ENCODE data around the gene MAX. TPM values are rescaled to one million over a fixed set of nuclear protein-coding genes. Genes with fewer than 3 reads are reported as not detected.
"Not testable (repeated sequence)": the region's sequence is repeated elsewhere in the genome, so short reads cannot be mapped to it uniquely, and the experiment has no call there.

Gene MAX
- total and polyA plus RNA-seq, 8 donors: 59.9 to 96.5 (median 63.4) TPM

DNA sequence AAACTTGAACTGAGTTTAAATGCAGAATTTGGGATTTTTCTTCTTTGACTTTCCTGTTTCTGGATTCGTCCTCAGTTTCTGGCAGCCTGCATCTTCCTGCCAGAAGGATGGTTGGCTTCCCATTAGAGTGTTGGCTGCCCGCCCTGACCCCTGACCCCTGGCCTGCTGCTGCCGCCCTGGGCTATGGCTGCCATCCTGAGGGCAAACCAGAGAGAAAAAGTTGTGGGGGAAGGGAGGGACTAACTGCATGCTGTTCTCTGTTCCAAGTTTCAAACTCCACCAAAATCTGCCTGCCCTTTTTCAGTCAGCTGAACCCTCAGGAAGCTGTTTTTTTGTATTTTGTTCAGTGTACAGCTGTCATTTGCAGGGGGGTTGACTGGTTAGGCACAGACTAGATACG, 67.3 kb downstream of the MAX start:
- peak; percentile 52 for ATAC-seq
- intact Hi-C loops (cut with DNase I): no loop called here
- Histone ChIP-seq H3K4me1 (no peaks in the 10 kb centered on the region), H3K4me3 (no peak overlapping the region), H3K27me3 (no peaks in the 10 kb centered on the region), H3K9me3 (no peaks in the 10 kb centered on the region), H3K36me3 (peaks cover 0 to 29% of the 10 kb centered on the region in 2 donors), H3K27ac (peak overlapping the region in 1 of 2 donors; percentile 44)
- TF ChIP-seq CTCF (IDR thresholded peaks at IDR 0.05): no peak
- DNase-seq: peak in 3 of 4 donors; percentile 33 to 46 (median 39)

GRCh38 chr14:65034021-65034420, 68.3 kb downstream of the MAX start:
- no peak overlapping the region for H3K4me3 ChIP-seq
- H3K9me3 ChIP-seq: no peaks in the 10 kb centered on the region
- H3K36me3 ChIP-seq: peaks cover 0 to 35% of the 10 kb centered on the region in 2 donors
- ATAC-seq (no peak), DNase-seq (no peak)
- peak overlapping the region in 1 of 2 donors; percentile 44 for H3K27ac ChIP-seq
- TF ChIP-seq CTCF (IDR thresholded peaks at IDR 0.05): no peak
- no peaks in the 10 kb centered on the region for H3K27me3 ChIP-seq
- intact Hi-C loops (cut with DNase I): no loop called here
- no peaks in the 10 kb centered on the region for H3K4me1 ChIP-seq

DNA sequence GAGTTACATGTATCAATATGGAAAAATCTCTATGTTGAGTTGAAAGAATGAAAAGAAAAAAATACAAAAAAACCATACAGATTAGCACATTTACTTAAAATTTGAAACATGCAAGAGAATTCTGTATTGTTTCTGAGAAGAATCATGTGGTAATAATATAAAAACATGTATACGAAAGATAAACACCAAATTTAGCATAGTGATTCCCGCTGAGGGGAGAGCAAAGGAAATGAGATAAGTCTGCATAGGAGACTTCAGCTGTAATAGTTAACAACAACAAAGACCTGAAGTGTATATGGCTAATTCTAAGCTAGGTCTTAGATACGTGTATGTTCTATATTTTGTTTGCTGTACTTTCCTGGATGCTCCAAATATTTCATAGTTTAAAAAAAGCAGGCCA, 69.1 kb downstream of the MAX start:
- intact Hi-C loops (cut with DNase I): no loop called here
- Histone ChIP-seq H3K4me1 (no peaks in the 10 kb centered on the region), H3K4me3 (no peak overlapping the region), H3K27me3 (no peaks in the 10 kb centered on the region), H3K36me3 (peaks cover 0 to 40% of the 10 kb centered on the region in 2 donors), H3K9me3 (no peaks in the 10 kb centered on the region), H3K27ac (no peak overlapping the region)
- DNase-seq (no peak), ATAC-seq (no peak)
- TF ChIP-seq CTCF (IDR thresholded peaks at IDR 0.05): no peak

- no peak for TF ChIP-seq CTCF (IDR thresholded peaks at IDR 0.05)
- no peak overlapping the region for H3K4me3 ChIP-seq
- H3K27ac ChIP-seq: no peak overlapping the region
- H3K9me3 ChIP-seq: no peaks in the 10 kb centered on the region
- H3K36me3 ChIP-seq: peaks cover 0 to 49% of the 10 kb centered on the region in 2 donors
- H3K27me3 ChIP-seq: no peaks in the 10 kb centered on the region
- no peaks in the 10 kb centered on the region for H3K4me1 ChIP-seq
- intact Hi-C loops (cut with DNase I): no loop called here
- ATAC-seq (no peak), DNase-seq (no peak)
These were observed 70.0 kb downstream of the MAX start for GRCh38 chr14:65032319-65032718.

GRCh38 chr14:65031321-65031720, 71.0 kb downstream of the MAX start:
- H3K4me1 ChIP-seq; H3K9me3 ChIP-seq; intact Hi-C loops (cut with DNase I); ATAC-seq; H3K27me3 ChIP-seq; H3K4me3 ChIP-seq; H3K27ac ChIP-seq; DNase-seq: not testable (repeated sequence)
- H3K36me3 ChIP-seq: peaks cover 0 to 57% of the 10 kb centered on the region in 2 donors

DNA sequence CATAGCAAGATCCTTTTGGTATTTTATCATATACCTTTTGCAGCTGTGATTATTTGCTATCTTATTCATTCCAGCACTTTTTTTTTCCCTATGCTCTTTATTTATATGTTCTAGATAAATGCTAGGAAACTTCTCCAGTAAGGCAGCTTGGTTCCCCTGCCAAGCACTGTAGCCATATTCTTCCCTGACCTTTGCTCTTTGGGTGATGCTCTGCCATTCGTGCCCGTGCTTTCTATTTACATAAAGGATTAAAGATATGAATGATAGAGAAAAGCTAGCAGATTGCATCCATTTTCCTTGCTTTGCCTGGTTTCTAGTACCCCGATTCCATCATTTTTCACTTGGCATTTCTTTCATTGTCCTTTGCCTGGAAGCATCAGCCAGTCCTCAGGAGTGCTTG, 73.4 kb downstream of the MAX start:
- H3K9me3 ChIP-seq: no peaks in the 10 kb centered on the region
- no peak overlapping the region for H3K27ac ChIP-seq
- ATAC-seq: no peak
- H3K4me3 ChIP-seq: no peak overlapping the region
- no peak for TF ChIP-seq CTCF (IDR thresholded peaks at IDR 0.05)
- H3K4me1 ChIP-seq: no peaks in the 10 kb centered on the region
- no peak for DNase-seq
- intact Hi-C loops (cut with DNase I): no loop called here
- peaks cover 0 to 57% of the 10 kb centered on the region in 2 donors for H3K36me3 ChIP-seq
- H3K27me3 ChIP-seq: no peaks in the 10 kb centered on the region
